ENCODE results near the gene SLC25A42. TPM values are rescaled to one million over a fixed set of nuclear protein-coding genes. Genes with fewer than 3 reads are reported as not detected.
"Not testable (repeated sequence)": the region's sequence is repeated elsewhere in the genome, so short reads cannot be mapped to it uniquely, and the experiment has no call there.

Gene SLC25A42
- polyA plus RNA-seq, 1 experiment = 5.8 TPM

- H3K36me3 ChIP-seq (ENCODE audit: control insufficient read depth, insufficient read depth, low read length) = no peaks in the 10 kb centered on the region
- H3K27me3 ChIP-seq (ENCODE audit: control insufficient read depth, insufficient read depth, low read length) = no peaks in the 10 kb centered on the region
- H3K4me3 ChIP-seq (ENCODE audit: low read depth, low read length) = peak overlapping the region; percentile 41
- TF ChIP-seq, protein P1, sequence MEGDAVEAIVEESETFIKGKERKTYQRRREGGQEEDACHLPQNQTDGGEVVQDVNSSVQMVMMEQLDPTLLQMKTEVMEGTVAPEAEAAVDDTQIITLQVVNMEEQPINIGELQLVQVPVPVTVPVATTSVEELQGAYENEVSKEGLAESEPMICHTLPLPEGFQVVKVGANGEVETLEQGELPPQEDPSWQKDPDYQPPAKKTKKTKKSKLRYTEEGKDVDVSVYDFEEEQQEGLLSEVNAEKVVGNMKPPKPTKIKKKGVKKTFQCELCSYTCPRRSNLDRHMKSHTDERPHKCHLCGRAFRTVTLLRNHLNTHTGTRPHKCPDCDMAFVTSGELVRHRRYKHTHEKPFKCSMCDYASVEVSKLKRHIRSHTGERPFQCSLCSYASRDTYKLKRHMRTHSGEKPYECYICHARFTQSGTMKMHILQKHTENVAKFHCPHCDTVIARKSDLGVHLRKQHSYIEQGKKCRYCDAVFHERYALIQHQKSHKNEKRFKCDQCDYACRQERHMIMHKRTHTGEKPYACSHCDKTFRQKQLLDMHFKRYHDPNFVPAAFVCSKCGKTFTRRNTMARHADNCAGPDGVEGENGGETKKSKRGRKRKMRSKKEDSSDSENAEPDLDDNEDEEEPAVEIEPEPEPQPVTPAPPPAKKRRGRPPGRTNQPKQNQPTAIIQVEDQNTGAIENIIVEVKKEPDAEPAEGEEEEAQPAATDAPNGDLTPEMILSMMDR (IDR thresholded peaks at IDR 0.05; ENCODE audit: insufficient read depth, low read depth, low read length) = no peak
- ChIA-PET CTCF (no interaction called here), POLR2A (no interaction called here)
- no peak for DNase-seq (ENCODE audit: low read depth)
Observed at GRCh38 chr19:19106056-19106551, 42.3 kb downstream of the SLC25A42 start.

GRCh38 chr19:19106938-19107337 is 43.1 kb downstream of the SLC25A42 start:
- H3K27me3 ChIP-seq (ENCODE audit: control insufficient read depth, insufficient read depth, low read length); DNase-seq (ENCODE audit: low read depth); H3K36me3 ChIP-seq (ENCODE audit: control insufficient read depth, insufficient read depth, low read length); POLR2A ChIA-PET; H3K4me3 ChIP-seq (ENCODE audit: low read depth, low read length): not testable (repeated sequence)
- CTCF ChIA-PET = interaction anchor here (1.3 to 1.5 kb wide), 2 partner anchors 9 to 53 kb away, joined by 3 read pairs; no protein-coding TSS in a partner anchor

DNA sequence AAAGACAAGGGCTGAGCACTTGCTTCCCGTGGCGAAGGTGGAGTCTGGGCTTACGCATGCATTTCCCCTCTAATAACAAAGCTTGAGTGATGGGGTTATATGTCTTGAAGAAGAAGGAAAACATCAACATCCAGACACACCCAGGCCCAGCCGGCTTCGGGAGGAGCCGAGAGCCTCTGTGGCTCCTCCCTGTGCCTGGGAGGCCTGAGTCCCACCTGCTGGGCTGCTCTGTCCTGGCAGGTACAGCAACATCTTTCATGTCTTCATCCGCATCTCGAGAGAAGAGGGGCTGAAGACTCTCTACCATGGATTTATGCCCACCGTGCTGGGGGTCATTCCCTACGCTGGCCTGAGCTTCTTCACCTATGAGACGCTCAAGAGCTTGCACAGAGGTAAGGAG is 43.9 kb downstream of the SLC25A42 start:
- Histone ChIP-seq H3K4me3 (ENCODE audit: low read depth, low read length) (no peak overlapping the region), H3K27me3 (ENCODE audit: control insufficient read depth, insufficient read depth, low read length) (no peaks in the 10 kb centered on the region), H3K36me3 (ENCODE audit: control insufficient read depth, insufficient read depth, low read length) (no peaks in the 10 kb centered on the region)
- DNase-seq (ENCODE audit: low read depth) = no peak
- ChIA-PET CTCF (interaction anchor here (0.9 to 1.5 kb wide), 3 partner anchors 8 to 54 kb away, joined by 3 read pairs; partner anchors contain the start of gene SLC25A42), POLR2A (no interaction called here)
- TF ChIP-seq, protein P1 (IDR thresholded peaks at IDR 0.05; ENCODE audit: insufficient read depth, low read depth, low read length) = no peak

DNA sequence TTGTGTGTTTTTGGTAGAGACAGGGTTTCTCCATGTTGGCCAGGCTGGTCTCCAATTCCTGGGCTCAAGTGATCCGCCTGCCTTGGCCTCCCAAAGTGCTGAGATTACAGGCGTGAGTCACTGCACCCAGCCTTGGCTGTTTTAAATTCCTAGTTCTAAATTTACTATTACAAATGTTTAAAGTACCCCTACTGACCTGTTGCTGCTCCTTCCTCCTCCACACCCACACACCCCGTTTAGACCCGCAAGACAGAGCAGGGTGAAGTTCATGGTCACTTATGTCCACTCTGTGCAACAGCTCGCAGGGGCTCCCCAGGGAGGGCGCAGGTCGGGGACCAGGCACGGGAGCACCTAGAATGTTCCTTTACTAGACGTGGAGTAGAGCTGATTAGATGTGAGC is 45.8 kb downstream of the SLC25A42 start:
- Histone ChIP-seq H3K27me3 (ENCODE audit: control insufficient read depth, insufficient read depth, low read length) (no peaks in the 10 kb centered on the region), H3K4me3 (ENCODE audit: low read depth, low read length) (no peak overlapping the region), H3K36me3 (ENCODE audit: control insufficient read depth, insufficient read depth, low read length) (no peaks in the 10 kb centered on the region)
- TF ChIP-seq, protein P1 (IDR thresholded peaks at IDR 0.05; ENCODE audit: insufficient read depth, low read depth, low read length) = no peak
- no peak for DNase-seq (ENCODE audit: low read depth)
- ChIA-PET POLR2A (no interaction called here), CTCF (interaction anchor here (1.0 kb wide), 1 partner anchor 32 kb away, joined by 3 read pairs; no protein-coding TSS in a partner anchor)

- H3K27me3 ChIP-seq (ENCODE audit: control insufficient read depth, insufficient read depth, low read length) = no peaks in the 10 kb centered on the region
- no peak overlapping the region for H3K4me3 ChIP-seq (ENCODE audit: low read depth, low read length)
- no peaks in the 10 kb centered on the region for H3K36me3 ChIP-seq (ENCODE audit: control insufficient read depth, insufficient read depth, low read length)
- ChIA-PET CTCF (interaction anchor here (1.2 kb wide), 1 partner anchor 56 kb away, joined by 4 read pairs; no protein-coding TSS in a partner anchor), POLR2A (no interaction called here)
- no peak for DNase-seq (ENCODE audit: low read depth)
- TF ChIP-seq, protein P1 (IDR thresholded peaks at IDR 0.05; ENCODE audit: insufficient read depth, low read depth, low read length) = no peak
Observed at GRCh38 chr19:19110410-19111135, 46.8 kb downstream of the SLC25A42 start.
